IMR-90 (cell line): ENCODE results near the gene OPCML. TPM values are rescaled to one million over a fixed set of nuclear protein-coding genes. Genes with fewer than 3 reads are reported as not detected.

ENCODE experiments used
- ATAC-seq: fragments of 200-7000 bp; cut with Tn5 transposase; 2 replicates; pipeline ENCODE4 v1.9.1; 2020; ENCODE audit warnings: low read depth, mild to moderate bottlenecking, moderate library complexity
- BruUV-seq: library from RNA; stranded (reverse); fragments of 400-500 nt; replicated peaks from 2 replicates; lab custom pipeline; 2021; lab: Mats Ljungman, UMichigan
- CTCF ChIA-PET: fragments of 300-600 bp; formaldehyde crosslinking; extraction: SDS; loops from one replicate; lab custom pipeline; 2021; ENCODE audit warnings: antibody characterized with exemption; lab: Yijun Ruan, JAX
- POLR2A ChIA-PET: fragments of 300-600 bp; sonication (Branson Sonifier 250); formaldehyde crosslinking; loops from one replicate; lab custom pipeline; 2022; ENCODE audit warnings: antibody characterized with exemption; ENCODE audit not compliant: unreplicated experiment; lab: Charles Lee
- DNase-seq: peaks from one replicate; pipeline ENCODE4 v3.0.0; 2013
- H2AFZ ChIP-seq: replicated peaks from 2 replicates; pipeline ENCODE3; 2013; ENCODE audit warnings: low read length, mild to moderate bottlenecking; ENCODE audit not compliant: poor library complexity
- H2AK5ac ChIP-seq: 2 replicates; pipeline ENCODE4 v1.6.1; 2013; ENCODE audit warnings: low read depth, low read length, inconsistent platforms
- H2AK9ac ChIP-seq: replicated peaks from 2 replicates; pipeline ENCODE3; 2013; ENCODE audit warnings: mild to moderate bottlenecking, low read depth, low read length, moderate library complexity; ENCODE audit not compliant: poor library complexity
- H2BK120ac ChIP-seq: 2 replicates; pipeline ENCODE4 v1.6.1; 2013; ENCODE audit warnings: low read depth, low read length, inconsistent platforms
- H2BK15ac ChIP-seq: 3 replicates; pipeline ENCODE4 v1.6.1; 2013; ENCODE audit warnings: low read depth, low read length, inconsistent platforms
- H2BK20ac ChIP-seq: 2 replicates; pipeline ENCODE4 v1.6.1; 2013; ENCODE audit warnings: low read depth, mild to moderate bottlenecking, inconsistent platforms, low read length, moderate library complexity
- H2BK5ac ChIP-seq: 2 replicates; pipeline ENCODE4 v1.6.1; 2013; ENCODE audit warnings: mild to moderate bottlenecking, low read depth, low read length, inconsistent platforms; ENCODE audit not compliant: poor library complexity, severe bottlenecking
- H3K14ac ChIP-seq: replicated peaks from 2 replicates; pipeline ENCODE4 v1.6.1; 2013; ENCODE audit warnings: low read depth, low read length, inconsistent platforms
- H3K18ac ChIP-seq: 2 replicates; pipeline ENCODE4 v1.6.1; 2013; ENCODE audit warnings: low read depth, low read length, control low read depth
- H3K23ac ChIP-seq: 2 replicates; pipeline ENCODE4 v1.6.1; 2013; ENCODE audit warnings: low read depth, low read length, inconsistent platforms
- H3K27ac ChIP-seq: 2 replicates; pipeline ENCODE4 v1.5.1; 2013; ENCODE audit warnings: mild to moderate bottlenecking, control low read depth, low read length; ENCODE audit not compliant: insufficient read depth
- H3K27me3 ChIP-seq: 2 replicates; pipeline ENCODE4 v1.6.1; 2013; ENCODE audit warnings: low read length; ENCODE audit not compliant: control insufficient read depth, insufficient read depth
- H3K36me3 ChIP-seq: 2 replicates; pipeline ENCODE4 v1.6.1; 2013; ENCODE audit warnings: low read length, mixed read lengths; ENCODE audit not compliant: control insufficient read depth, insufficient read depth
- H3K4ac ChIP-seq: 2 replicates; pipeline ENCODE4 v1.6.1; 2013; ENCODE audit warnings: low read depth, low read length, inconsistent platforms
- H3K4me1 ChIP-seq: 2 replicates; pipeline ENCODE4 v1.6.1; 2013; ENCODE audit warnings: low read length, mixed read lengths; ENCODE audit not compliant: control insufficient read depth, insufficient read depth
- H3K4me2 ChIP-seq: 2 replicates; pipeline ENCODE4 v1.6.1; 2013; ENCODE audit warnings: low read depth, mild to moderate bottlenecking, control low read depth, low read length, moderate library complexity
- H3K4me3 ChIP-seq: 2 replicates; pipeline ENCODE4 v1.5.1; 2013; ENCODE audit warnings: low read depth, mild to moderate bottlenecking, control low read depth, low read length, moderate library complexity; ENCODE audit not compliant: insufficient read depth
- H3K56ac ChIP-seq: 2 replicates; pipeline ENCODE4 v1.6.1; 2013; ENCODE audit warnings: low read length, inconsistent platforms; ENCODE audit not compliant: insufficient read depth; ENCODE audit errors: extremely low read depth
- H3K79me1 ChIP-seq, 2 experiments: 2 replicates each; pipeline ENCODE4 v1.6.1; 2013; ENCODE audit warnings: low read length in 2 of 2, inconsistent platforms in 1 of 2, low read depth in 1 of 2
- H3K9ac ChIP-seq: 2 replicates; pipeline ENCODE4 v1.6.1; 2013; ENCODE audit warnings: low read depth, low read length, control low read depth
- H3K9me1 ChIP-seq: 2 replicates; pipeline ENCODE4 v1.6.1; 2013; ENCODE audit warnings: low read length, inconsistent platforms; ENCODE audit not compliant: insufficient read depth
- H3K9me3 ChIP-seq: 2 replicates; pipeline ENCODE4 v1.6.1; 2013; ENCODE audit warnings: low read length; ENCODE audit not compliant: control insufficient read depth, insufficient read depth
- H4K20me1 ChIP-seq: 2 replicates; pipeline ENCODE4 v1.6.1; 2013; ENCODE audit warnings: low read length, inconsistent platforms; ENCODE audit not compliant: insufficient read depth
- H4K5ac ChIP-seq: 2 replicates; pipeline ENCODE4 v1.6.1; 2013; ENCODE audit warnings: mild to moderate bottlenecking, low read depth, low read length, control low read depth
- H4K8ac ChIP-seq, 2 experiments: 2 replicates each; pipeline ENCODE4 v1.6.1; 2013; ENCODE audit warnings: low read depth in 2 of 2, low read length in 2 of 2, control low read depth in 1 of 2, inconsistent platforms in 1 of 2
- H4K91ac ChIP-seq: 2 replicates; pipeline ENCODE4 v1.6.1; 2013; ENCODE audit warnings: low read depth, low read length, inconsistent platforms; ENCODE audit not compliant: insufficient read depth
- CTCF ChIP-seq: conservative IDR thresholded peaks from 2 replicates; pipeline ENCODE4 v1.5.1; 2012; ENCODE audit warnings: mild to moderate bottlenecking, low read depth, low read length, improper control_type of control experiment
- MAZ ChIP-seq: IDR thresholded peaks from 2 replicates; pipeline ENCODE4 v1.6.1; 2012; ENCODE audit warnings: low read depth, mild to moderate bottlenecking, low read length, improper control_type of control experiment, moderate library complexity, borderline replicate concordance
- SMC3 ChIP-seq: fragments of 150-350 bp; IDR thresholded peaks from 2 replicates; pipeline ENCODE4 v1.6.1; 2016; ENCODE audit warnings: low read depth, mild to moderate bottlenecking, antibody characterized with exemption, low read length, moderate library complexity
- WGBS, 2 experiments: methylation state at CpG; one replicate each; pipeline versions ENCODE4 v1.1.5 to v1.1.7; 2013; ENCODE audit warnings: missing lambda C conversion rate in 2 of 2; ENCODE audit not compliant: insufficient read length in 1 of 2; ENCODE audit errors: extremely low coverage in 2 of 2; 5-methylcytosine and 5-hydroxymethylcytosine counted together
- dilution Hi-C: fragments of 300-500 bp; cut with HindIII; formaldehyde crosslinking; loops from one replicate; pipeline ENCODE4 v1.14.3; 2018; ENCODE audit warnings: low sequenced_read_pairs; ENCODE audit not compliant: unreplicated experiment
- in situ Hi-C: fragments of 300-500 bp; cut with MboI; formaldehyde crosslinking; loops from 3 replicates; pipeline ENCODE4 v1.14.3; 2019; ENCODE audit warnings: low sequenced_read_pairs, inconsistent platforms, mixed read lengths
- intact Hi-C: fragments of 100-400 bp; cut with micrococcal nuclease; formaldehyde crosslinking; loops from 2 replicates; pipeline ENCODE4 v1.10.0; 2022
- polyA plus RNA-seq, 3 experiments: library from polyadenylated mRNA; depleted of rRNA; stranded (reverse); fragments of >200 nt; gene quantifications; 2 replicates each; pipeline ENCODE4 v1.2.3, GENCODE V29; 2012; ENCODE audit warnings: low replicate concordance in 1 of 3
- total RNA-seq: library from RNA; depleted of rRNA; stranded (reverse); fragments of >200 nt; gene quantifications from 2 replicates; pipeline ENCODE4 v1.2.3, GENCODE V29; 2012

The OPCML gene
- total and polyA plus RNA-seq, 2 of the 4 experiments (the other 2 are of a cell fraction), result under 0.01 to 2.6 TPM

- Histone ChIP-seq H2AK9ac (no peak overlapping the region), H3K27ac (no peak overlapping the region), H3K4me3 (no peak overlapping the region), H3K18ac (no peak overlapping the region), H3K14ac (no peak overlapping the region), H3K27me3 (no peaks in the 10 kb centered on the region), H2AK5ac (no peak overlapping the region), H2AFZ (no peak overlapping the region), H3K56ac (no peak overlapping the region), H3K79me1 (no peaks in the 10 kb centered on the region), H4K20me1 (no peaks in the 10 kb centered on the region), H3K9ac (no peak overlapping the region), H3K36me3 (no peaks in the 10 kb centered on the region), H3K4ac (no peak overlapping the region), H3K4me1 (no peaks in the 10 kb centered on the region), H2BK120ac (no peak overlapping the region), H4K8ac (no peak overlapping the region), H3K23ac (no peak overlapping the region), H2BK15ac (no peak overlapping the region), H3K9me1 (no peaks in the 10 kb centered on the region), H3K4me2 (no peak overlapping the region), H2BK5ac (no peak overlapping the region), H4K91ac (no peak overlapping the region), H2BK20ac (no peak overlapping the region), H4K5ac (no peak overlapping the region), H3K9me3 (no peaks in the 10 kb centered on the region)
- ChIA-PET CTCF (interaction anchor here (0.9 to 1.3 kb wide), 2 partner anchors 382 to 385 kb away, joined by 3 to 4 read pairs; no protein-coding TSS in a partner anchor), POLR2A (no interaction called here)
- in situ Hi-C loops (no loop called here), dilution Hi-C loops (no loop called here), intact Hi-C loops (no loop called here)
- DNase-seq, result no peak
- no TSS peak for BruUV-seq
- no peak for ATAC-seq
- TF ChIP-seq MAZ, result no peak
- TF ChIP-seq CTCF, result 0 out of 2 replicates have a peak, but pooled peaks have one; percentile 12
- peak; percentile 11; the same call in 1 of the 2 replicates for TF ChIP-seq SMC3
- no CpG with 5 or more reads among the region's 5 CpGs for WGBS, 2 experiments
These were observed 972.8 kb downstream of the OPCML start for GRCh38 chr11:132559331-132560036.
